Naive thymus-derived CD4-positive, alpha-beta T cell (primary cell): ENCODE measurements around the gene CACNA1C. TPM values are rescaled to one million over a fixed set of nuclear protein-coding genes. Genes with fewer than 3 reads are reported as not detected.

Experiments used
- ATAC-seq: fragments of 150-1000 bp; cut with Tn5 transposase; 2 replicates; pipeline ENCODE4 v1.10.0; 2021; ENCODE audit warnings: mild to moderate bottlenecking, moderate library complexity
- CTCF ChIA-PET: fragments of 350-600 bp; sonication (Branson Sonifier 250); formaldehyde crosslinking; loops from one replicate; lab custom pipeline; 2021; ENCODE audit warnings: antibody characterized with exemption; lab: Charles Lee
- POLR2A ChIA-PET: fragments of 350-600 bp; sonication (Branson Sonifier 250); formaldehyde crosslinking; loops from one replicate; lab custom pipeline; 2021; ENCODE audit warnings: antibody characterized with exemption, inconsistent platforms; lab: Charles Lee
- DNase-seq, 9 donors: peaks; one replicate each; pipeline versions ENCODE4 v3.0.0 to v3.0.0-alpha.2; 2020 to 2022; ENCODE audit warnings: mixed read lengths in 1 of 9
- H3K27ac ChIP-seq: one replicate; pipeline ENCODE4 v1.7.0; 2013; ENCODE audit warnings: mild to moderate bottlenecking, low read depth, low read length, moderate library complexity
- H3K27me3 ChIP-seq, 2 donors: one replicate each; pipeline ENCODE4 v1.7.0; 2013; ENCODE audit warnings: low read length in 2 of 2, mild to moderate bottlenecking in 2 of 2, moderate library complexity in 2 of 2; ENCODE audit not compliant: control insufficient read depth in 2 of 2, insufficient read depth in 2 of 2
- H3K36me3 ChIP-seq, 3 experiments: 1 replicate in 2 of 3; 2 replicates in 1 of 3; pipeline ENCODE4 v1.7.0; 2013; ENCODE audit warnings: low read length in 3 of 3, mild to moderate bottlenecking in 3 of 3, moderate library complexity in 1 of 3; ENCODE audit not compliant: insufficient read depth in 3 of 3, control insufficient read depth in 2 of 3
- H3K4me1 ChIP-seq, 2 donors: one replicate each; pipeline ENCODE4 v1.7.0; 2013; ENCODE audit warnings: low read length in 2 of 2, mild to moderate bottlenecking in 2 of 2, moderate library complexity in 1 of 2; ENCODE audit not compliant: control insufficient read depth in 2 of 2, insufficient read depth in 2 of 2
- H3K4me3 ChIP-seq: 2 replicates; pipeline ENCODE4 v1.7.0; 2013; ENCODE audit warnings: mild to moderate bottlenecking, low read length
- H3K9me3 ChIP-seq, 3 experiments: 1 replicate in 2 of 3; 2 replicates in 1 of 3; pipeline ENCODE4 v1.7.0; 2013; ENCODE audit warnings: low read length in 3 of 3; ENCODE audit not compliant: control insufficient read depth in 2 of 3
- H3K27ac Mint-ChIP-seq, 9 donors: one replicate each; pipeline ENCODE4 v1.8.0; 2020 to 2022; ENCODE audit warnings: mixed read lengths in 9 of 9, mild to moderate bottlenecking in 8 of 9, moderate library complexity in 5 of 9, inconsistent platforms in 2 of 9
- H3K27me3 Mint-ChIP-seq, 5 donors: one replicate each; pipeline ENCODE4 v1.8.0; 2021 to 2022; ENCODE audit warnings: mixed read lengths in 5 of 5, mild to moderate bottlenecking in 1 of 5
- H3K36me3 Mint-ChIP-seq, 5 donors: one replicate each; pipeline ENCODE4 v1.8.0; 2020 to 2022; ENCODE audit warnings: mixed read lengths in 5 of 5, mild to moderate bottlenecking in 3 of 5, inconsistent platforms in 1 of 5
- H3K4me1 Mint-ChIP-seq, 7 donors: one replicate each; pipeline ENCODE4 v1.8.0; 2020 to 2022; ENCODE audit warnings: mixed read lengths in 7 of 7, mild to moderate bottlenecking in 3 of 7, inconsistent platforms in 1 of 7
- H3K4me3 Mint-ChIP-seq, 10 donors: one replicate each; pipeline ENCODE4 v1.8.0; 2020 to 2022; ENCODE audit warnings: mild to moderate bottlenecking in 10 of 10, mixed read lengths in 10 of 10, moderate library complexity in 6 of 10, inconsistent platforms in 2 of 10
- H3K9me3 Mint-ChIP-seq, 11 donors: one replicate each; pipeline ENCODE4 v1.8.0; 2020 to 2022; ENCODE audit warnings: mixed read lengths in 11 of 11, mild to moderate bottlenecking in 4 of 11, inconsistent platforms in 1 of 11, moderate library complexity in 1 of 11
- intact Hi-C, 2 donors: fragments of 100-400 bp; cut with micrococcal nuclease; formaldehyde crosslinking; loops; one replicate each; pipeline ENCODE4 v1.15.1; 2023
- polyA plus RNA-seq, 2 donors: library from polyadenylated mRNA; unstranded; fragments of 300-500 nt; fragmentation: Illumina TruSeq; gene quantifications; one replicate each; pipeline ENCODE4 v1.2.3, GENCODE V29; 2021
- total RNA-seq, 6 experiments: library from RNA in 5 of 6; stranded (reverse) in 5 of 6; gene quantifications; 1 replicate in 5 of 6; 2 replicates in 1 of 6; pipeline ENCODE4 v1.2.3 and lab custom pipeline; 2021 to 2026

CACNA1C gene
- total and polyA plus RNA-seq, 7 experiments from 2014 or later, result 0.04 to 0.48 (median 0.08) TPM

DNA sequence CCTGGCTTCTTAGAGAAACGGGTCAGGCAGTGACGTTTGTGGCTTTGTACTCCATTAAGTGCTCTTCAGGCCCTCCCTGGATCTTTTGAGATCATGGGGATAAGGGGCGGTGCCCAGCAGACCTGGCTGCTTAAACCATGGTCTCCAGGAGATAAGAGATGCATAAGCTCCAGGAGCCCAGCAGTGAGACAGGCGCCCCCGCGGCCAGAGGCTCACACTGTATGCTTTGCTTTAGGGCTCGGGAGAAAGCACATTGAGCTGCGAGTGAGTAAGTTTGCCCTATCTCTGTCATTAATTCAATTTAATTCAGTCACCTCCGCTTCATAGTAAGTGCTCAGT, 359.5 kb downstream of the CACNA1C start:
- H3K27me3 ChIP-seq, result no peaks in the 10 kb centered on the region
- Mint-ChIP-seq H3K27me3 (peaks cover 0 to 14% (median 0%) of the 10 kb centered on the region in 5 donors), H3K9me3 (no peaks in the 10 kb centered on the region), H3K27ac (no peak overlapping the region), H3K4me1 (peaks cover 0 to 1% (median 0%) of the 10 kb centered on the region in 7 donors), H3K4me3 (no peak overlapping the region), H3K36me3 (no peaks in the 10 kb centered on the region)
- intact Hi-C loops, result no loop called here
- no peak overlapping the region for H3K4me3 ChIP-seq
- H3K27ac ChIP-seq, result no peak overlapping the region
- DNase-seq (no peak), ATAC-seq (no peak)
- H3K36me3 ChIP-seq, result no peaks in the 10 kb centered on the region
- no peaks in the 10 kb centered on the region for H3K9me3 ChIP-seq
- H3K4me1 ChIP-seq, result no peaks in the 10 kb centered on the region
- POLR2A ChIA-PET, result no interaction called here
- CTCF ChIA-PET, result no interaction called here

- H3K36me3 ChIP-seq, result no peaks in the 10 kb centered on the region
- H3K4me3 Mint-ChIP-seq, result no peak overlapping the region
- no peak overlapping the region for H3K4me3 ChIP-seq
- H3K4me1 Mint-ChIP-seq, result peaks cover 0 to 1% (median 0%) of the 10 kb centered on the region in 7 donors
- H3K27me3 ChIP-seq, result no peaks in the 10 kb centered on the region
- H3K9me3 ChIP-seq, result no peaks in the 10 kb centered on the region
- H3K27ac ChIP-seq, result no peak overlapping the region
- ChIA-PET POLR2A (no interaction called here), CTCF (interaction anchor here (0.6 kb wide), 1 partner anchor 219 kb away, joined by 3 read pairs; no protein-coding TSS in a partner anchor)
- H3K9me3 Mint-ChIP-seq, result no peaks in the 10 kb centered on the region
- DNase-seq, result no peak
- no peaks in the 10 kb centered on the region for H3K4me1 ChIP-seq
- no peaks in the 10 kb centered on the region for H3K36me3 Mint-ChIP-seq
- intact Hi-C loops, result no loop called here
- H3K27ac Mint-ChIP-seq, result no peak overlapping the region
- H3K27me3 Mint-ChIP-seq, result peaks cover 0 to 17% (median 0%) of the 10 kb centered on the region in 5 donors
- no peak for ATAC-seq
These were observed 360.5 kb downstream of the CACNA1C start for GRCh38 chr12:2413301-2413700.

DNA sequence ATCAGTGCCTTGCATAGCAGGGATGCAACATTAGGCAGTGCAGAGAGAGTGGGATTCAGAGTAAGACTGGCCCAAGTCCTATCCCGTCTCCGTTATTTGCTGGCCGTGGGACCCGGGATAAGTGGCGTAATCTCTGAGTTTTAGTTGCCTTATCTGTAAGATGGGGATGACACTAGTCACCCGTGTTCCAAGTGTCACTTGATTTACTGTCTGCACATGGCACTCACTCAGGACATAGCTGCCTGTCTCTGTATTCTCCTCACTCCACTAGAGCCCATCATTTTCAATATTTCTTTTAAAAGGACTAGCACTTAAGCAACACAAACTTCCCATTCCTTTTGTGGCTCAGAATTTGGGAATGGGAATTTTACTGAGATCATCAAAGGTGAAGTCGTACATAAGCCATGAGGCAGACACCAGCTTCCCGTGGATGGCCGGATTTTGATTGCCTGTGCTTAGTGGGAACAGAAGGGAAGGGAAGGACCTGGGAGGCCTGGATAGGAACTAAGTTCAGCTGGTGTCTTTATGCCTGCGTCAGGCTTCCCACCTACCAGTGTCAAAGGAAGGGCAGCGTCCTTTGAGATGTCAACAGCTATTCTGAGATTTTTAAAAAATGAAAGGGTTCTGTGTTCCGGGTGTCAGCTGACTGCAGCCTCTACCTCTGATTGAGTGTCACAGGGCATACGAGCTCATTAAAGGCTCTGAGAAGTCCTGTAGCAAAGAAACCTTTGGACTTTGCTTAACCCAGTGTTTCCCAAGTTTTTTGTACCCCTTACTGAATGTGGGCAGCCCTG, 361.4 kb downstream of the CACNA1C start:
- no peak overlapping the region for H3K27ac ChIP-seq
- H3K4me1 Mint-ChIP-seq, result peaks cover 0 to 1% (median 0%) of the 10 kb centered on the region in 7 donors

GRCh38 chr12:2414810-2415567, 362.2 kb downstream of the CACNA1C start:
- intact Hi-C loops, result no loop called here
- POLR2A ChIA-PET, result no interaction called here

More for the DNA sequence above, 361.4 kb downstream of the CACNA1C start:
- no peak for DNase-seq
- Histone ChIP-seq H3K4me1 (no peaks in the 10 kb centered on the region), H3K4me3 (no peak overlapping the region), H3K9me3 (no peaks in the 10 kb centered on the region), H3K36me3 (no peaks in the 10 kb centered on the region), H3K27me3 (no peaks in the 10 kb centered on the region)
- no peaks in the 10 kb centered on the region for H3K36me3 Mint-ChIP-seq
- POLR2A ChIA-PET, result no interaction called here
- CTCF ChIA-PET, result no interaction called here
- no peak overlapping the region for H3K4me3 Mint-ChIP-seq
- peaks cover 0 to 19% (median 0%) of the 10 kb centered on the region in 5 donors for H3K27me3 Mint-ChIP-seq
- no peak for ATAC-seq
- intact Hi-C loops, result no loop called here
- H3K9me3 Mint-ChIP-seq, result no peaks in the 10 kb centered on the region
- peak overlapping the region in 1 of 9 donors; percentile 77 for H3K27ac Mint-ChIP-seq

GRCh38 chr12:2415568-2415944, 362.8 kb downstream of the CACNA1C start:
- Mint-ChIP-seq H3K27me3 (peaks cover 0 to 23% (median 0%) of the 10 kb centered on the region in 5 donors), H3K4me3 (no peak overlapping the region), H3K36me3 (no peaks in the 10 kb centered on the region), H3K4me1 (peaks cover 0 to 1% (median 0%) of the 10 kb centered on the region in 7 donors), H3K27ac (no peak overlapping the region), H3K9me3 (no peaks in the 10 kb centered on the region)
- no peaks in the 10 kb centered on the region for H3K9me3 ChIP-seq
- intact Hi-C loops, result no loop called here
- DNase-seq (no peak), ATAC-seq (no peak)
- no peaks in the 10 kb centered on the region for H3K27me3 ChIP-seq
- H3K4me1 ChIP-seq, result no peaks in the 10 kb centered on the region
- H3K36me3 ChIP-seq, result no peaks in the 10 kb centered on the region
- no peak overlapping the region for H3K4me3 ChIP-seq
- POLR2A ChIA-PET, result no interaction called here
- H3K27ac ChIP-seq, result no peak overlapping the region
- CTCF ChIA-PET, result no interaction called here

More at GRCh38 chr12:2414810-2415567, 362.2 kb downstream of the CACNA1C start:
- CTCF ChIA-PET, result no interaction called here
- ATAC-seq, result no peak
- Histone ChIP-seq H3K4me3 (no peak overlapping the region), H3K27ac (no peak overlapping the region), H3K27me3 (no peaks in the 10 kb centered on the region), H3K9me3 (no peaks in the 10 kb centered on the region), H3K4me1 (no peaks in the 10 kb centered on the region), H3K36me3 (no peaks in the 10 kb centered on the region)
- H3K36me3 Mint-ChIP-seq, result no peaks in the 10 kb centered on the region
- no peak overlapping the region for H3K27ac Mint-ChIP-seq
- peaks cover 0 to 23% (median 0%) of the 10 kb centered on the region in 5 donors for H3K27me3 Mint-ChIP-seq
- DNase-seq, result no peak
- H3K4me1 Mint-ChIP-seq, result peaks cover 0 to 1% (median 0%) of the 10 kb centered on the region in 7 donors
- H3K9me3 Mint-ChIP-seq, result no peaks in the 10 kb centered on the region
- no peak overlapping the region for H3K4me3 Mint-ChIP-seq

DNA sequence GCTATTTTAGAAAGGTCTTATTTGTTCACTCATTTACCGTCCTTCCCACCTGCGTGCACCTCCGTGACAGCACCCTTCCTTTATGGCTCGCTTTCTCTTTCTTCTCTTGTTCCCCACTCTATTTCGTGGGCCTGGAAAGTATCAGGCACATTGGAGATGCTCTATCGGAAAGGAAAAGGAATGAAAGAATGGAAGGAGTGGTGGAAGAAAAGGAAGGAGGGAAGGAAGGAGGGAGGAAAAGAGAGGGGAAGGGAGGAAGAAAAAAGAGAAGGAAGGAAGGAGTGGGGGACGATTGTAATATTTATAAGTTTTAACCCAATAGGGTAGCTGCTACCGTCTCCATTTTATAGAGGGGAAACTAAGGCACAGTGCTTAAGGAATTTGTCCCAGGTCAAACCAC, 363.4 kb downstream of the CACNA1C start:
- ATAC-seq (no peak), DNase-seq (no peak)
- Mint-ChIP-seq H3K9me3 (no peaks in the 10 kb centered on the region), H3K4me3 (no peak overlapping the region), H3K27ac (no peak overlapping the region), H3K4me1 (peaks cover 0 to 1% (median 0%) of the 10 kb centered on the region in 7 donors), H3K36me3 (no peaks in the 10 kb centered on the region), H3K27me3 (peaks cover 0 to 23% (median 0%) of the 10 kb centered on the region in 5 donors)
- Histone ChIP-seq H3K4me3 (no peak overlapping the region), H3K27me3 (no peaks in the 10 kb centered on the region), H3K4me1 (no peaks in the 10 kb centered on the region), H3K27ac (no peak overlapping the region), H3K36me3 (no peaks in the 10 kb centered on the region), H3K9me3 (no peaks in the 10 kb centered on the region)
- intact Hi-C loops, result no loop called here
- CTCF ChIA-PET, result no interaction called here
- POLR2A ChIA-PET, result no interaction called here
